Loucy (cell line): ENCODE results near the gene TAP2.

ENCODE experiments used
- H2AFZ ChIP-seq: fragments of 200-600 bp; sonication (generic); 2 replicates; pipeline ENCODE4 v1.6.0; 2016; ENCODE audit warnings: antibody characterized with exemption, mild to moderate bottlenecking, low read length, moderate library complexity
- H3F3A ChIP-seq: fragments of 200-600 bp; 2 replicates; pipeline ENCODE4 v1.6.0; 2016; ENCODE audit warnings: antibody characterized with exemption, low read depth, mild to moderate bottlenecking
- H3K27me3 ChIP-seq: fragments of 200-600 bp; sonication (generic); 2 replicates; pipeline ENCODE4 v1.6.1; 2014; ENCODE audit warnings: low read length, mild to moderate bottlenecking; ENCODE audit not compliant: insufficient read depth, poor library complexity, severe bottlenecking
- H3K36me3 ChIP-seq: fragments of 200-600 bp; sonication (generic); 2 replicates; pipeline ENCODE4 v1.6.1; 2016; ENCODE audit warnings: low read length; ENCODE audit not compliant: insufficient read depth
- H3K4me1 ChIP-seq: fragments of 200-600 bp; sonication (generic); 2 replicates; pipeline ENCODE4 v1.5.1; 2014; ENCODE audit warnings: low read length, mild to moderate bottlenecking; ENCODE audit not compliant: insufficient read depth, poor library complexity, severe bottlenecking
- H3K4me2 ChIP-seq: fragments of 200-600 bp; sonication (generic); 2 replicates; pipeline ENCODE4 v1.6.0; 2014; ENCODE audit warnings: antibody characterized with exemption, low read length, low read depth, mild to moderate bottlenecking; ENCODE audit not compliant: poor library complexity, severe bottlenecking
- H3K4me3 ChIP-seq: fragments of 200-600 bp; sonication (generic); 2 replicates; pipeline ENCODE4 v1.5.1; 2014; ENCODE audit warnings: low read length, mild to moderate bottlenecking, mixed read lengths; ENCODE audit not compliant: poor library complexity, severe bottlenecking
- H3K79me2 ChIP-seq: fragments of 200-600 bp; sonication (generic); 2 replicates; pipeline ENCODE4 v1.6.1; 2014; ENCODE audit warnings: low read length; ENCODE audit not compliant: insufficient read depth
- H3K9ac ChIP-seq: fragments of 200-600 bp; sonication (generic); 2 replicates; pipeline ENCODE4 v1.6.0; 2014; ENCODE audit warnings: mild to moderate bottlenecking, low read depth, low read length, moderate library complexity; ENCODE audit not compliant: poor library complexity, severe bottlenecking
- H3K9me2 ChIP-seq: fragments of 200-600 bp; sonication (generic); replicated peaks from 2 replicates; pipeline ENCODE4 v1.6.1; 2016; ENCODE audit warnings: low read depth, low read length, mixed read lengths
- H3K9me3 ChIP-seq: fragments of 200-600 bp; sonication (generic); 2 replicates; pipeline ENCODE4 v1.6.1; 2014; ENCODE audit warnings: mild to moderate bottlenecking, antibody characterized with exemption, low read length, low read depth; ENCODE audit not compliant: insufficient read depth
- H4K20me1 ChIP-seq: fragments of 200-600 bp; sonication (generic); 2 replicates; pipeline ENCODE4 v1.6.0; 2014; ENCODE audit warnings: antibody characterized with exemption, low read length, mild to moderate bottlenecking; ENCODE audit not compliant: insufficient read depth, poor library complexity, severe bottlenecking
- CTCF ChIP-seq: fragments of 200-600 bp; sonication (generic); conservative IDR thresholded peaks from 2 replicates; pipeline ENCODE4 v1.5.1; 2014; ENCODE audit warnings: mild to moderate bottlenecking, antibody characterized with exemption, low read length
- EZH2phosphoT487 ChIP-seq: fragments of 200-600 bp; IDR thresholded peaks from 2 replicates; pipeline ENCODE4 v1.6.1; 2018; ENCODE audit warnings: antibody characterized with exemption, mild to moderate bottlenecking, moderate library complexity, borderline replicate concordance

Gene TAP2

GRCh38 chr6:32799168-32799567, 39.4 kb downstream of the TAP2 start:
- Histone ChIP-seq H4K20me1 (no peaks in the 10 kb centered on the region), H3K9ac (no peak overlapping the region), H2AFZ (no peak overlapping the region), H3K4me1 (peaks cover 5% of the 10 kb centered on the region), H3K79me2 (no peaks in the 10 kb centered on the region), H3K27me3 (peaks cover 22% of the 10 kb centered on the region), H3K4me2 (no peak overlapping the region), H3F3A (no peaks in the 10 kb centered on the region), H3K36me3 (no peaks in the 10 kb centered on the region), H3K9me3 (no peaks in the 10 kb centered on the region), H3K4me3 (no peak overlapping the region), H3K9me2 (no peaks in the 10 kb centered on the region)
- no peak for TF ChIP-seq EZH2phosphoT487
- no peak for TF ChIP-seq CTCF

- H3K4me3 ChIP-seq, result peak overlapping the region; percentile 68
- TF ChIP-seq CTCF (peak; percentile 89), EZH2phosphoT487 (no peak)
- H3K9me2 ChIP-seq, result no peaks in the 10 kb centered on the region
- H3K4me1 ChIP-seq, result peaks cover 7% of the 10 kb centered on the region
- H2AFZ ChIP-seq, result peak overlapping the region; percentile 90
- H3K27me3 ChIP-seq, result peaks cover 10% of the 10 kb centered on the region
- peak overlapping the region; percentile 76 for H3K4me2 ChIP-seq
- H3K9me3 ChIP-seq, result no peaks in the 10 kb centered on the region
- no peaks in the 10 kb centered on the region for H3F3A ChIP-seq
- no peaks in the 10 kb centered on the region for H3K79me2 ChIP-seq
- no peaks in the 10 kb centered on the region for H3K36me3 ChIP-seq
- H4K20me1 ChIP-seq, result no peaks in the 10 kb centered on the region
- H3K9ac ChIP-seq, result peak overlapping the region; percentile 41
These were observed 41.4 kb downstream of the TAP2 start for GRCh38 chr6:32796848-32797776.

DNA sequence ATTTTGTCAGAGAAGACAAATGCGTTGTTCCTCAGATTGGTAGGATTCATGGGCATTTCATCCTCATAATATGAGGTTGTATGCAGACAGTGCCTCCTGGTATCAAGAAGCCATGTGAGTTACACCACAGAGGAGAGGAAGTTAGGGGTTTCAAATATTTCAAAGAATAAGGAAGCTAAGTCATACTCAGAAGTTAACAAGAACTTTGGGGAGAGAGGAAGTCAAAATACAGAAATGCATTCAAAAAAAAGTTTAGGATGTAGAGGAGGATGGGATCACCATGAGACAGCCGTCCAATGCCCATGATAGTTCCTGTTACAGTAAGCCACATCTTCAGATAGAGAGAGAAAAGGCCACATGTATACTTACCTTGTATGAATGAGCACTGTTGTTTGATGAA, 44.0 kb downstream of the TAP2 start:
- no peaks in the 10 kb centered on the region for H3K9me2 ChIP-seq
- H3K79me2 ChIP-seq, result no peaks in the 10 kb centered on the region
- TF ChIP-seq CTCF (no peak), EZH2phosphoT487 (no peak)
- no peak overlapping the region for H3K9ac ChIP-seq
- no peaks in the 10 kb centered on the region for H3K36me3 ChIP-seq
- no peak overlapping the region for H3K4me3 ChIP-seq
- peaks cover 9% of the 10 kb centered on the region for H3K27me3 ChIP-seq
- H2AFZ ChIP-seq, result peak overlapping the region; percentile 63
- no peaks in the 10 kb centered on the region for H3F3A ChIP-seq
- peak overlapping the region; percentile 8 for H3K4me2 ChIP-seq
- no peaks in the 10 kb centered on the region for H4K20me1 ChIP-seq
- peaks cover 7% of the 10 kb centered on the region for H3K4me1 ChIP-seq
- H3K9me3 ChIP-seq, result no peaks in the 10 kb centered on the region
